HG02981 (cell line): ENCODE data around the gene PSME3IP1.
"Not testable (repeated sequence)": the region's sequence is repeated elsewhere in the genome, so short reads cannot be mapped to it uniquely, and the experiment has no call there.

Experiments
- ATAC-seq: cut with Tn5 transposase; IDR thresholded peaks from one replicate; pipeline ENCODE4 v1.9.1; 2021; ENCODE audit warnings: mild to moderate bottlenecking, moderate library complexity; ENCODE audit not compliant: unreplicated experiment

Gene PSME3IP1

DNA sequence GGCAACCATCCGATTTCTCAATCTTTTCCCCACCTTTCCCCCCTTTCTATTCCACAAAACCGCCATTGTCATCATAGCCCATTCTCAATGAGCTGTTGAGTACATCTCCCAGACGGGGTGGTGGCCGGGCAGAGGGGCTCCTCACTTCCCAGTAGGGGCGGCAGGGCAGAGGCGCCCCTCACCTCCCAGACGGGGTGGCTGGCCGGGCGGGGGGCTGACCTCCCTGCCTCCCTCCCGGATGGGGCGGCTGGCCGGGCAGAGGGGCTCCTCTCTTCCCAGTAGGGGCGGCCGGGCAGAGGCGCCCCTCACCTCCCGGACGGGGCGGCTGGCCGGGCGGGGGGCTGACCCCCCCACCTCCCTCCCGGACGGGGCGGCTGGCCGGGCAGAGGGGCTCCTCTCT lies 14.5 kb upstream of the PSME3IP1 start:
- ATAC-seq = not testable (repeated sequence)

DNA sequence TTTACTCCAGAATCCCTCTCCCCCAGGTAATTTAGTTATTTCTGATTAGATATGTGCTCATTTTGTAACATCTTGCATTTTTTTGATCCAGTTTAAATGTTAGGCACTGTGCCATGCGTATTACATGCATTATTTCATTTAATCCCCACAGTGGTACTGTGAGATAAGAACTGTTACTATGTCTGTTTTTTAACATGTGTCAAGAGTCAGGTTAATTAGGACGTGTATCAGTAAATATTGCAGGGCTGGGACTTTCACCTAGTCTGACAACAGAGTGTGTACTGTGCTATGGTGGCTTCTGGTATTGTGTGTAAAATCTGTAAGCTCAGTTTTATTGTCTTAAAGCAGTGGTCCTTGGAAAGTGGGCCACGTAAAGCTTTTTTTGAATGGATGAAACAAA lies 10.9 kb upstream of the PSME3IP1 start:
- ATAC-seq = no peak

DNA sequence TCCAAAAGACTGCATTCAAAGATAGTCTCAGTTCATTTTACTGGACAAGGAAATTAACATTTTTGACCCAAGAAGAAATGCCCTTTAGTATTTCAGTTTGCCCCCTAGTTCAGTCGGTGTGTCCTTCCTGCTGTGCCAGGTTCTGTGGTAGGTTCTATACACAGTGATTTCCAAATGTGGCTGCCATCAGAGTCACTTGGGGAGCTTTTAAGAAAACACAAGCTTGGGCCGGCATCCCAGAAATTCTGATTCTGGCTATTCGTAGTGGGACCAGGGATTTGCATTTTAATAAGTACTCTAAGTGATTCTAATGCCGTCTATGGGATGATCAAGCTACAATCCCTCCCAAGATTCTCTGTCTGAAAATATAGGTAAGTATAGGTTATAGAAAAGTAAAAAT lies 10.4 kb upstream of the PSME3IP1 start:
- ATAC-seq = no peak

GRCh38 chr16:57194512-57194911 lies 8.7 kb upstream of the PSME3IP1 start:
- no peak for ATAC-seq

DNA sequence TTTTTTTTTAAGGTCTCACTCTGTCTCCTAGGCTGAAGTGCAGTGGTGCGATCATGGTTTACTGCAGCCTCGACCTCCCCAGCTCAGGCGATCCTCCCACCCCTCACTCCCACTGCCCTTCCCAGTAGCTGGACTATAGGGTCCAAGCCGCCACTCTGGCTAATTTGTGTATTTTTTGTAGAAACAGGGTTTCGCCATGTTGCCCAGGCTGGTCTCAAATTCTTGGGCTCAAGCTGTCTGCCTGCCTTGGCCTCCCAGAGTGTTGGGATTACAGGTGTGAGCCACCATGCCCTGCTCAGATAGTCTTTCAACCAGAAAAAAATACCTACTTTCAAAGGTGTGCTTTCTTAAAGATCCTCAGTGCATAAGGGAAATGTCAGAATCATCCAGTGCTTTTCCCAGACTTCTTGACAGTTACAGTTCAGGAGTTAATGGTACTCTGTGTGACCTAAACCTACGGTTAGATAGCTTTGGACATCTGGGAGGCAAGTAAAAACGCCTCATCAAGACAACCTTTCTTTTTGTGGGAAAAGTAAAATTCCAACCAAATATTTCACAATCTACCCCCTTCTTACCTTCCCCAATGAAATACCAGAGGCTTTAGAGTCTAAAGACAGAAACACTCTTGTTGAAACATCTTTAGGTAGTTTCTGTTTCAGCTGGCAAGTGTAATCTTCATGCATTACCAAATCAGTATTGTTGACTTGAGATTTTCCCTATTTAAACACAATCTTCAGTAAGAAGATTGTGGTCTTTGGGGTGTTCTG lies 7.1 kb upstream of the PSME3IP1 start:
- no peak for ATAC-seq

DNA sequence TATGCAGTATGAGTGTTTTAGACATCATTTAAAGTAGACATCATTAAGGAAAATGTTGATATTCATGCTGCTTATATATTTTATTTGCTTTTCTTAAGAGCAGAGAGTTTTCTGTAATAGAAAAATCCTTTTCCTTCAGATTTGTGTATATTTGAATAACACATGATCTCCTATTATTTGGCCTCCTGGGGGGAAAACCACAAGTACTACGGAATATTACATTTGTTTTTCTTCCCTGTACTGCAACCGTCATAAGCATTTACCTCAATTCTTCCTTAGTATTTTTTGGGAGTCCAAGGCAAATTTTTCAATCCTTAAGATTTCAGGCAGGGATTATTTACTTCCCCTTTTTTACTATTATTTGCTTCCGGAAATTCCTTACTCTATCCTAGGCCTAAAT lies 6.3 kb upstream of the PSME3IP1 start:
- no peak for ATAC-seq

DNA sequence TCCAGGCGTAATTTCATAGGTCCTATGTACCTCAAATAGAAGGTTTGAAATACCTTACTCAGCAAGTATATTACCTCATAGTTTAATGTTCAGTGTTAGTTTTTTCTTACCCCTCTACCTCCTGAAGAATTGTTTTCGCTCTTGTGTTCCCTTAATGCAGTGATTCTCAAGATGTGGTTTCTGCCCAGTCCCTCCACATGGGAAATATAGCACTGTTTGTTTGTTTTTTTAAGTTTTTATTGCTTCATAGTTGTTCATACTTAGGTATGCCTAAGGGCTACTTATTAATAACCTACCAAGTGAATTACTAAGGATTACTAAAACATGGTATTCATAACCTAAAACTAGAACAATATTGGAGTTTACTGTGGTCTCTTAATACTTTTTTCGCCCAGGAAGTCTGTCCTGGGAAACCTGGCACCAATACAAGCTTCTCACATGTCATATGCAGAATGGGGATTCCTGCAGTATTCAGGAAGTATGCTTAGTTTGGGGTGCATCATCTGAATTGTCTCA lies 5.3 kb upstream of the PSME3IP1 start:
- no peak for ATAC-seq

GRCh38 chr16:57190136-57190535 lies 4.3 kb upstream of the PSME3IP1 start:
- ATAC-seq = no peak

GRCh38 chr16:57189527-57189926 lies 3.7 kb upstream of the PSME3IP1 start:
- not testable (repeated sequence) for ATAC-seq

DNA sequence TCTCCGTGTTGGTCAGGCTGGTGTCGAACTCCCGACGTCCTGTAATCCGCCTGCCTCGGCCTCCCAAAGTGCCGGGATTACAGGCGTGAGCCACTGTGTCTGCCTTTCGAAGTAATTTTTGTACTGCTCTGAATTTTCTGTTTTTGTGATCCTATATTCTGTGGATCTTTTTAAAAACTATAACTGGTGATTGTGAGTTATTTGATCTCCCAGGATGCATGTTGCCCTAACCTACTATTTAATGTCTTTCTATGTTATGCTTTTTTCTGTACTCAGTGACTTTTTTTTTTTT lies 2.8 kb upstream of the PSME3IP1 start:
- ATAC-seq = no peak

GRCh38 chr16:57187902-57188710 lies 2.3 kb upstream of the PSME3IP1 start:
- ATAC-seq = not testable (repeated sequence)

DNA sequence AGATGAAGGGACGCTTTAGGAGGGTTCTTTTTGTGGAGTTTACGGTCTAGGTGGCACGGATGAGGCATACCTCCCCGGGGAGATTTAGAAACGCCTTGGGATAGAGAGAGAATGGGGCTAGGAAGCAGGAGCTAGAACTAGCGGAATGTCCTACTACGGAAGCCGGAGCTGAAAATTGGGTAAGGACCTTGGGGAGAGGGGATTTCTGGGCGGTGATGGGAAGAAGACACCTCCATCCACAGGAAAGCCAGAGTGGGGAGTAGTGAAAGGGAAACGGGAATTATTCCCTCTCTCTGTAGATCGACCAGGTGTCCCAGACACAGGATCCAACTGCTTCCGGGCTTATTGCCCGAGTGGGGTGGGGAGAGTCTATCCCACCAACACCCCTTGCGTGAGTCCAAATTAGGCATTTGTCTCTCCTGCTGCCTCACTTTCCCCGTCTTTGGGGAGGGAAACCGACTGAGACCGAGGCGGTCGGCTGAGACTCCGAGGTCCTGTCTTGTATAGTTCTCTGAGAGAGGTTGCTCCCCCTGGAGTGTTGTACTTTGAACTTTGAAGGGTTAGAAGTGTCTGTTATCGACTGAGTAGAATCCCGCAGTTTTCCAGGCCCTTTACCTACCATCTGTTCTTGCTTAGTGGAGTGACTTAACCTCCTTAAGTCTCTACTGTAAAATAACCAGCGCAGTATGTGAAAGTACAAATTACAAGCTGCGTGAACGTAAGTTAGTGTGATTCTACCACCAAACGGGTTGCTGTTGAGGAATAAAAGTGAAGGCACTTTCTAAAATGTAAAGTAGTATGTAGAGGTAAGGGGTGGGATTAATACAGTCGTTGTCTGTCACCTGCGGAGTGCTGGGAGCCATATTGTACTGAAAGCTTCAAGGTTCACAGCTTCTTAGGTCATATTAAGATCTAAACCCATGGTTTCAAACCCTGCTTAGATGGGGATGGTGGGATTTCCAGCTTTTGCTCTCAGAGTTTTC lies 1.3 kb upstream of the PSME3IP1 start:
- no peak for ATAC-seq

DNA sequence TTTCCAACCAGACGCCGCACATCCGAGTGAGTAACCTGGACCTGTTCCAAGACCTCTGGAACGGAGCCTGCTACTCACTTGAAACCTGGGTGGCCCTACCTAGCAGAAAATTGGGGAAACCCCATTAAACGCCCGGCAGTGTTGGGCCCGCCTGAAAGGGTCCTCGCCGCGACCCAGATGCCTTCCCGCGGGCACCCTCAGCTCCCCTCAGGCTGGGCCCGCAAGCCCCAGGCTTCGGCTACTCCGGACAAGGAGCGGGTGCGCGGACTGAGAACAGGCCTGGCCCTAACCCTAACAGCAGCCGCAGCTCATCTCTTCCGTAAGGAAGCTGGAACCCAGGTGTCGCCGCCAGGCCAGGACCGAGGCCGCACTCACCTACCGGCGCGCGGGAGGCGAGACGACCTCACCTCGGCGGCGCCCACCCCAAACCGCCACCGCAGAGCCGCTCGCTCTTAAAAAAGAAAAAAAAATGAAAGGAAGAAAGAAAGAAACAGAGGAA lies 344 bp downstream of the PSME3IP1 start:
- peak; percentile 28 for ATAC-seq

DNA sequence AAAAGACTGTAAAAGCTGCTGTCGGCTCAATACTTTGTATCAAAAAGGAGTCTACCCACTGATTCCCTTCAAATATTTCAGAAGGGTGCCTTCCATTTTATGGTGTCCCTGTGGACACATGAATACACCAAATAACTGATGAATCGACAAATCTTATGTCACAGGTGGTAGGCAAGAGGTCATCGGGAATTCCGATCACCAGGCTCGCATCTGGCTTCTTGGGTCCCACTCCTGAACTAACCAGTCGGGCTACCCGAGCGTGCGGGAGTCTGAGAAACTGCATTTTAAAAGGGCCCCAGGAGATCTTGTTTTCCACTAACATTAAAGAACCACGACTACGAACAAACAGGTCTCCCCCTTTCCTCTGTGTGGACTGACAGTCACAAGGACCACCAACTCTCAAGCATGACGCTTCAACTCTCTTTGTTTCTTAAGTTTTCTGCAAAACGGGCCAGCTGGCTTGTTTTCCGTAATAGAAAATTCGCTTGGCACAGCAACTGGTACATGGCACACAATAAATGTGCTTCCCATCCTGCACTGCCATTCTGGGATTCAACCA lies 873 bp downstream of the PSME3IP1 start:
- no peak for ATAC-seq

DNA sequence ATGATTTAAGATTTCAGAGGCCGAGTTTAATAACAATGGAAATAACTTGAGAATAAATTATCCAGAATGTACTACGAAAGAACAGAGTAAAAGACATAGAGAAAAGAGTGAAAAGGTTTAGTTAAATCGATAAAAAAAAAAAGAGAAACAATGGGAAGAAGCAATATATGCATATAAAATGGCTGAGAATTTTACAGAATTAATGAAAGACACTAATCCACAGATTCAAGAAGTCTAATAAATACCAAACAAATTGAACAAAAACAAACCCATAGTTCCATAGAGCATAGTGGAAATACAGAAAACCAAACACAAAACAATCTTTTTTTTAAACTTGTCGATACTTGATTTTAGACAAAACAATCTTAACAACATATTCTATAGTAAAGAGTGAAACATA lies 1.7 kb downstream of the PSME3IP1 start:
- ATAC-seq = no peak

DNA sequence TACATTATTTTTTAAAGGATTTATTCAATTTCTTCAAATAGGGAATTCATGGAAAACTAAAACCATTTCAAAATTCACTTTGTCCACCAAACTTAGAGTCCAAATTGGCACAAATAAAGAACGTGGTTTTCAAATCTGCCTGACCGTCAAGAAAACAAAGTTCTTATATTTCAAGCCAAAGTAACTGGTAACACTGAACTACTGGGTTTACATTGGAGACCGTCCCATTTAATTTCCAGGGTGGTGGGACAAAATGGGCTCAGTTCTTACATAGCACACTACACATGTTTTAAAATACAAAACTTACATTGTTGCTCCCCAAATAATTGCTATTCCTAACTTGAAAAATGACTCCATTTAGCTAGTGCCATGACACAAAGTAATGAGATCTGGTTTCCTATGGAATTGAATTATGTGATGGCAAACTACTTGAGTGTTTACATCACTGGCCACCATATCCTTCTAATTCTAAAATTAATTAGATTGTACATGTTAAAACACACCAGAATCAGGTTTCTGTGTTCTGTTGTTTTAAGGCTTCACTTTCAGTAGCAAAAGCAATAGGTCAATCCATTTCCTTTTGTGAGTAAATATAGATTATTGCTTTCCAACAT lies 6.5 kb downstream of the PSME3IP1 start:
- no peak for ATAC-seq

- ATAC-seq = no peak
Measured at GRCh38 chr16:57178793-57179212, 7.0 kb downstream of the PSME3IP1 start.

- ATAC-seq = no peak
Measured at GRCh38 chr16:57178196-57178595, 7.6 kb downstream of the PSME3IP1 start.

DNA sequence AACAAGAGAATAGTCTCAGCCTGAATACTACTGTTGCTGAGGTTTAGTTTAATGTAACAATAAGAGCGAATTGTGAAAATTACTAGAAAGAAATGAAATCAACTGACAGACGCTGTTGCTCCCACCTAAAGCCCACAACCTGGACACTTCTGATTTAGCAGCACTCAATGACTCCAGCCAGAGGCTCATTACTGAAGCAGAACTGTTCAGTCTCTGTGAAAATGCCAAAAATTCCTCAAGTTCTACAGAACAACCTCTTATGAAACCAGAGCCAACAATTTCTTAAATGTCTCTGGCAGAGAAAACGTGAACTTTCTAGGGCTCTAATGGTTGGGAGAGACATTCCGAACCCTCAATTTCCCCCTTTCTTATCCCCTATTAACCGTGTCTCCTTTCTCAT lies 9.9 kb downstream of the PSME3IP1 start:
- no peak for ATAC-seq

DNA sequence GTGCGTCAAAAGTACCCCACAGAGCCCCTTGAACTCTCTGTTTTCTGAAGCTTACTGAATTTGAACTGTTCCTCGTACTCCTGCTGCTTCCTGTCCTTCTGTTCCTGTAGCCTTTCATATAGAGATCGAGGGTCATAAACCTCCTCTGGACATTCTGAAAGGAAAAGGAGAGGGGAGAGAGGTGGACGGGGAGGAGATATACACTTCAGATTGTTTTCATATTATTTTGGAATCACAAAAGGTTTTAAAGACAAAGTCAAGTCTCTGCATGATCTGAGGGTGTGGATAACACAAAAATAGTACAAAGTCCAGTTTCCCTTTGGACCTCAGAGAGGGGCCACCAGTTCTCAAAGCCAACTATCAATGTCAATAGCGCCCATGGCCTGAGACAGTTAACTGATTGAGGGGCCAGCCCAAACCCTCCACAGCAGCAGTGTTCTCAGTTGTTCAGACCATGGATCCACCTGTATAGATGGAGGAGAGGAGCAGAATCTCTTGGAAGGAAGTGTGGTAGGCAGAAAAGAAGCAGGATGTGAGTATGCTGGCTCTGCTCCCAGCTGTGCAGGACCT lies 13.0 kb downstream of the PSME3IP1 start:
- no peak for ATAC-seq
